Right hindlimb (tissue), 1 donor: ENCODE measurements around the gene CYTH2.

ENCODE experiments used
- DNase-seq: peaks from one replicate; pipeline ENCODE4 v3.0.0-alpha.2; 2018

The CYTH2 gene

DNA sequence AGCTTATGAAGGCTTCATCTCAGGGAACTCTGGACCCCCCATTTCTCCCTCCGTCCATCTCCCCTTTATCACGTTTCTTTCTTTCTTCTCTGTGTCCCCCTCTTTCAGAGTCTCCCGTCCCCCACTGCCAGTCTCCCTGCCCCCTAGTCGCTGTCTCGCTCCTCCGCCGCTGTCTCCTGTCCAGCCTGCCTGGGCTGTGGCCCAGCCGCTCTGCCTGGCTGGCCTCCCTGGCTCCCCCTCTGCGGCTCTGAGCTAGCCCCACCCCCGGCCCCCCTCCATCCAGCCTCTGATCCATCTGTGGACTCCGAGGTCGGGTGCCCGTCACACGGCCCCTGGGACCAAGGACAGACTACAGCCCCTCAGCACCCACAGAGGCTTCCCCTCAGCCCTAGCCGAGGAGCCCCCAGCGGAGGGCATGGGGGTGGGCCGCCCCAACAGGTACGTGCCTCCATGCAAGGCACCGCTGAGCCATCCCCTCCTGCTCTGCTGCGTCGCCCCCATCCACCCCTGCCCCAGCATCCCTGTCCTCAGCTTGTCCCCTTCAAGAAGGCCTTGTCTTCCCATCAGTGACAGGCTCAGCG is 14.9 kb upstream of the CYTH2 start:
- DNase-seq = no peak

DNA sequence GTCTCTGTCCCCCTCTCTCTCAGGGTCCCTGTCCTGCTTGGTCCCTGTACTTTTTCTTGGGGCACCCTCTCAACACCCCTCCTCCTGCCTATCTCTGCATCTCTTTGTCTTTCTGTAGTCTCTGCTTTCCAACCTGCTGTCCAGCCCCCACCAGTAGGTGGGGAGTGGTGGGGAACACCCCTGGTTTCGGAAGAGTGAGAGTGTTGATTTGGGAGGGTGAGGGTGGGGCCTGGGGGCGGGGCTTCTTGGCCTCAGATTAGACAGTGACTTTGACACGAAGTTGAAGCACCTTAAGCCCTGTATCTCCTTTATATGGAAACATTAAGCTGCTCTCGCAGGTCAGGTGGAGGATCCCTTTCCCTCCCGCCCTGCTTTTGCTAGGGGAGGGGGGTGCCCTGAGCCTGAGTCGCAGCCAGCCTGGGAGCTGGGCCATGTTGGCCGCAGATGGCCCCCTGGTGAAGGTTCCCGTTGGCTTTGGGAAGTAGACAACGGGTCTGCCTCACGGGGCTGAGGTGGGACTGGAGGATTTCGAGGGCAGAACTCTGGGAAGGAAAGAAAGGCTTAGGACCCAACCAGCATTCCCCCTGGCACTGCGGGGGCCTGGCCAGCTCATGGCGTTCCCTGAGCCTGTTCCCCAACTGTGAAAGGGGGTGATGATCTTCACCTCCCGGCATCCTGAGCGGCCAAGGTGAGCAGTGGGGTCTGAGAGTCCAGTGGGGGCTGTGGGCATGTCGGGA is 13.8 kb upstream of the CYTH2 start, which contains the start of gene KCNJ14:
KCNJ14 (plus strand) TSS at position 404 of the 737 bp plus-strand sequence. CDS start 6,151 bp downstream, outside the sequence.
- DNase-seq = no peak

DNA sequence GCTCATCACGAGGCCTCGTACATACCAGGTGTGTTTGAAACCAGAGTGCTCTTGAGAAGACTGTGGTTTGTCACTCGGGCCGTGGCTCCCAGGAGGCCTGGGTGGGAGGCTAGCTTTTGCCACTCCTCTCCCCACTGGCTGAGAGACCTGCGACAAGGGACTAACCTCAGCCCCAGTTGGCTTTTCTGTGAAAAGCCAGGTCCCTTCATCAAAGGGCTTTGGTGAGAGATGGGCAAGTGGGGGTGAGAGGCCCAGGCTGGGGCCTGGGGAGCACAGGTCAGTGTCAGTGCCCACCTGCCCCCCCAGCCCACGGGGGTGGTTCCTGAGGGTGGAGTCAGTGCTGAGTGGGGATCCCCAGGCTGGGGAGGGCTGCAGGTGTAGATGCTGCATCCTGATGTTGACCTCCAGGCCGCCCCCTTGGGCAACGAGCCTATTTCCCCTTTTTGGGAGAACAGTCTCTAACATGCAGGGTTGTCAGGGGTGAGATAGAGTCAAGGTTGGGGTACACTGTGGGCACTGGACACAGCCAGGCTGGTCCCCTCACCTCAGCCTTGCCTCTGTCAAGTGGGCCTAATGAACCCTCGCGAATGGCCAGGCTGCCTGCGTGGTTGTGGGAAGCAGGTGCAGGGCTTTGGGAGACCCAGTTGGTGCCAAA is 13.1 kb upstream of the CYTH2 start:
- no peak for DNase-seq

DNA sequence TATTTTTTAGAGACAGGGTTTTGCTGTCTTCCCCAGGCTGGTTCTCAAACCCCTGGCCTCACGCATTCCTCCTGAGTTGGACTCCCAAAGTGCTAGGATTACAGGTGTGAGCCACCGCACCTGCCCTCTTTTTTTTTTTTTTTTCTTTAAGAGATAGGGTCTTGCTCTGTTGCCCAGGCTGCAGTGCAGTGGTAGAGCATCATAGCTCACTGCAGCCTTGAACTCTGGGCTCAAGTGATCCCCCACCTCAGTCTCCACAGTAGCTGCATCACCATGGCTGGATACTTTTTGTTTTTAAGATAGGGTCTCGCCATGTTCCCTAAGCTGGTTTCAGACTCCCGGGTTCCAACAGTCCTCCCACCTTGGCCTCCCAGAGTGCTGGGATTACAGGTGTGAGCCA is 12.3 kb upstream of the CYTH2 start:
- DNase-seq = no peak

DNA sequence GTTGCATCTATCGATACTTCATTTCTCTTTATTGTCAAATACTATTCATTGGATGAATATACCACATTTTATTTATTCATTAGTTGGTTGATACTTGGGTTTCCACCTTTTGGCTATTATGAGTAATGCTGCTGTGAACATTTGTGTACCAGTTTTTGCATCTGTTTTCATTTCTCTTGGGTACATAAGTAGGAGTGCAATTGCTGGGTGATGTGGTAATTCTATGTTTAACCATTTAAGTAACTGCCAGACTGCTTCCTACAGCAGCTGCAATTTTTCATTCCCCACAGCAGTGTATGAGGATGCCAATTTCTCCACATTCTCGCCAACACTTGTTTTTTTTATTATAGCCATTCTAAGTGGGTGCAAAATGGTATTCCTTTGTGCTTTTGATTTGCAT is 11.2 kb upstream of the CYTH2 start:
- no peak for DNase-seq

DNA sequence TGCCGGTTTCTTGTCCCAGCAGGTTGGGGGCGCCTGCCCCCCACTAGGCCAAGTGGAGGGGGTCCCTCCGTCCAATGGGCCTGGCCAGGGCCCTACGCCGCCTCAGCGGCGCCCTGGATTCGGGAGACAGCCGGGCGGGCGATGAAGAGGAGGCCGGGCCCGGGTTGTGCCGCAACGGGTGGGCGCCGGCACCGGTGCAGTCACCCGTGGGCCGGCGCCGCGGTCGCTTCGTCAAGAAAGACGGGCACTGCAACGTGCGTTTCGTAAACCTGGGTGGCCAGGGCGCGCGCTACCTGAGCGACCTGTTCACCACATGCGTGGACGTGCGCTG is 7.6 kb upstream of the CYTH2 start:
- DNase-seq = no peak

DNA sequence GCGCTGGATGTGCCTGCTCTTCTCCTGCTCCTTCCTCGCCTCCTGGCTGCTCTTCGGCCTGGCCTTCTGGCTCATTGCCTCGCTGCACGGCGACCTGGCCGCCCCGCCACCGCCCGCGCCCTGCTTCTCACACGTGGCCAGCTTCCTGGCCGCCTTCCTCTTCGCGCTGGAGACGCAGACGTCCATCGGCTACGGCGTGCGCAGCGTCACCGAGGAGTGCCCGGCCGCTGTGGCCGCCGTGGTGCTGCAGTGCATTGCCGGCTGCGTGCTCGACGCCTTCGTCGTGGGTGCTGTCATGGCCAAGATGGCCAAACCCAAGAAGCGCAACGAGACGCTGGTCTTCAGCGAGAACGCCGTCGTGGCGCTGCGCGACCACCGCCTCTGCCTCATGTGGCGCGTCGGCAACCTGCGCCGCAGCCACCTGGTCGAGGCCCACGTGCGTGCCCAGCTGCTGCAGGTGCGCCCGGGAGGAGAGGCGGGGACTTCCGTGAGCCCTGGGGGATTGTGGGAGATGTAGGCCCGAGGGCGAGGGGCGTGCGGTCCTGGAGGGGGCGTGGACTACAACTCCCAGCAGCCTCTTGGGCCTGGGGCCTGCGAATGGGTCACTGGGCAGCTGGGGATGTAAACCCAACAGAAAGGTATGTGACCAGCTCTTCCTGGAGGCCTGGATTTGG is 7.0 kb upstream of the CYTH2 start:
- DNase-seq = no peak

DNA sequence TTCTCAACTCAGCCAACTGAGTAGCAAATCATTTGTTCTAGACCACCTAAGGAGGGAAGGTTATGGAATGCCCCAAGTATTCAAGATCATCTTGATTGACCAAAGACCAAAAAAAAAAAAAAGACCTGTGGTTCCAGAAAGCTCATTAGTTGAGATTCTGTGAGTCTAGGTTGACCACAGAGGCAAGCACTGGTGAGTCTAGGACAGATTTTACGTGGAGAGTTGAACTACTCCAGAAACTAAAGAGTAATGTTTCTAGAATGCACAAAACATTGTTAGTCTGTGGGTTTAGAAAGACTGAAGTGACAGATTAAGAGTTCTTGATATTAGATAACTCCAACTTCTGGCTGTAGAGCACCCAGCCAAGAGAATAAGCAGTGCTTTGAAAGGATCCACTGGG is 4.0 kb upstream of the CYTH2 start:
- DNase-seq = no peak

DNA sequence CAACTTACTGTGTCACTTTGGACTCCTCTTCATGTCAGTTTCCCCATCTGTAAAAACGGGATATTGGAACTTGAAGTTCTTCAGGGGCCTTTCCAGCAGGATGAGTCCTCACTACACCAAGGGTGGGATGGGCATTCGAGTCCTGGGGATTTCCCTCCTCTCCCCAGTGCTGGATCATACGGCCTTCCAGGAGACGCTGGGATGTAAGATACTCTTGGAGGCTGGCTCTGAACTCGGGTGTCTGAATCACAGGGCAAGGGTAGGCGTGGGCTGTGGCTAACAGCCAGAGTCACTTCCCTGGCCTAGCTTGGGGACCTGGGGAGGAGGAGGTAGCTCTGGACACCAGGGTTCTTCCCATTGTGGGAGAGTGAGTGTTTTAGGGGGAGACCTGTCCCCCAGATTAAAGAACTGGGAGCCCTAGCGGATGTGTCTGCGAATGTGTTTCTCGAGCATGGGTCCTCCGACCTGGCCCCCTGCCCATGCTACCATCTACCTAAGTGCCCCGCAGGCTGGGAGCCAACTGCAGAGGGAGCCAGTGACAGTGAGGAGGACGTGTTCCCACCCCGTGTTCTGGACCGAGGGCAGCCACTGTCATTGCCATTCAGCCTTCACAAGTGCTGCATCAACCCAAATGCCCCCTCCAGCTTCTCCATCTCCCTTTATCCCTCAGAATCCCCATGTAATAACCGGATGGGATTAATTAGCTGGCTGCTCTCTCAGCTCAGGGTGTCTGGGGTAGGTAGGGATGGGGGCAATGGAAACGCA is 2.4 kb upstream of the CYTH2 start:
- no peak for DNase-seq

DNA sequence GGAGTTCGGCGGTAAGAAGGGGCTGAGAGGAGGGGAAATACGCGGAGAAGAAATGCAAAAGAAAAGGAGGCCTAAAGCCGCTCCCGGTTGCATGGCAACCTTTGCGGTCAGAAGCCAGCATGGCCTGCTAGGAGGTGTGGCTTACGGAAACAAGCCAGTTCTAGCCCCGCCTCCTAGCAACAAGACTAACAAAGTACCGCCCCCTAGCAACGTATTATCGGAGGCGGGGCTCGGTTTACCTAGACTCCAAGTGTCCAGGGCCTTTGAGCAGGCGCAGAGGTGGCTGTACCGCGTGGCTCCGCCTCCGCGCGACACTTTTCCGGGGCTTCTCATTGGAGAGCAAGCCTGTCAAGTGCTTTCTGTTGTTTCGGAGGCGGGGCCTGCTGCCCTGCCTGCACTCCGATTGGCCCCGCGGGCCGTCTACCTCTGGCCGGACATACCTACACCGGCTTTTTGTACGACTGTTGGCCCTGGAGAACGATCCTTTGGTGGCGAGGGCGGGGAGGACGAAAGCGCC is 339 bp upstream of the CYTH2 start:
- DNase-seq = peak; percentile 100

DNA sequence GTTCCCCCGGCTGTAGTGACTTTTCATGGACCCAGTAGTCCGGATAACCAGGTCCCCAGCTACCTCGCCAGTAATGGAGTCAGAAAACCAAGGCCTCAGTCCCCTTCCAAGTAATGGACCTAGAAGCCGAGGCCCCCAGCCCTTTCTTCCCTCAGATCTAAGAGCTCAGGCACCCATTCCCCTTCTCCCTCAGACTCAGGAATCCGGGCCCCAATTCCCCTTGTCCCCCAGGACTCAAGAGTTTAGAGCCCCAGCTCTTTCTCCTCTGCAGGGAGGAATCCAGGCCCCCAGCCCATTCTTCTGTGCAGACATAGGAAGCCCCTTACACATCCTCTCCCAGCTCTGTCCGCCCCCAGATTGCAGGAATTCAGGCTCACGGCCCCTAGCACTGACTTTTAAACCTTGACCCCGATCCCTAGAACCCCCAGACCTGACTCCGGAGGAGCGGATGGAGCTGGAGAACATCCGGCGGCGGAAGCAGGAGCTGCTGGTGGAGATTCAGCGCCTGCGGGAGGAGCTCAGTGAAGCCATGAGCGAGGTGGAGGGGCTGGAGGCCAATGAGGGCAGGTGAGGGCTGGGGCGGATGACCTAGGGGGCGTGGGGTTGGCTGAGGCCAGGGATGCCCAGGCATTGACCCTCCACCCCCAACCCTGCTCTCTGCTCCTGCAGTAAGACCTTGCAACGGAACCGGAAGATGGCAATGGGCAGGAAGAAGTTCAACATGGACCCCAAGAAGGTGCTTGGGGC is 938 bp downstream of the CYTH2 start:
- DNase-seq = no peak

DNA sequence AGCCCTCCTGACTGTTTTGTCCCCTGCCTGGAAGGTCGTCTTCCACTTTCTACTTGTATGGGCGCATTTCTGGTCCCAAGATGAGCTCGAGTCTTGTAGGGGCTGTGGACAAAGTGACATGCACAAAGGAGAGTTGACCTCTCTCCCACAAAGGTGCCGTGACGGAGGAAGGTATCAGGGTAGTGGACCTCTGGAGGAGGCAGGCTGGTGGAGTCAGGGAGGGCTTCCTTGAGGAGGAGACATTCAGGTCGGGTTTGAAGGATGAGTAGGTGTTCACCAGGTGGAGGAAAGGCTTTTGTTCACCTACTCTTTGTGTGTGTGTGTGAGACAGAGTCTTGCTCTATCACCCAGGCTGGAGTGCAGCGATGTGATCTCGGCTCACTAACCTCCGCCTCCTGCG is 1.7 kb downstream of the CYTH2 start:
- no peak for DNase-seq

DNA sequence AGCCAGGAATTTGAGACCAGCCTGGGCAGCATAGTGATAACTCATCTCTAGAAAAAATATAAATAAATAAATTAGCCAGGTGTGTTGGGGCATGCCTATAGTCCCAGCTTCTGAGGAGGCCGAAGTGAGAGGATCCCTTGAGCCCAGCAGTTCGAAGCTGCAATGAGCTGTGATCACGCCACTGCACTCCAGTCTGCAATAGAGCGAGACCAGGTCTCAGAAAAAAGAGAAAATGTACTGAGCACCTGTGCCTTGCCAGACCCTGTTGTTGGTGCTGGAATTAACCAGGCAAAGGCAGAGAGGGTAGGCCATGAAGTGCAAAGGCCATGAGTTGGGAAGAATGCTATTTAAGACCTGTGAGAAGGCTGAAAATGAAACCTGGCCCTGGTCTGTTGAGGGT is 2.7 kb downstream of the CYTH2 start:
- DNase-seq = no peak

DNA sequence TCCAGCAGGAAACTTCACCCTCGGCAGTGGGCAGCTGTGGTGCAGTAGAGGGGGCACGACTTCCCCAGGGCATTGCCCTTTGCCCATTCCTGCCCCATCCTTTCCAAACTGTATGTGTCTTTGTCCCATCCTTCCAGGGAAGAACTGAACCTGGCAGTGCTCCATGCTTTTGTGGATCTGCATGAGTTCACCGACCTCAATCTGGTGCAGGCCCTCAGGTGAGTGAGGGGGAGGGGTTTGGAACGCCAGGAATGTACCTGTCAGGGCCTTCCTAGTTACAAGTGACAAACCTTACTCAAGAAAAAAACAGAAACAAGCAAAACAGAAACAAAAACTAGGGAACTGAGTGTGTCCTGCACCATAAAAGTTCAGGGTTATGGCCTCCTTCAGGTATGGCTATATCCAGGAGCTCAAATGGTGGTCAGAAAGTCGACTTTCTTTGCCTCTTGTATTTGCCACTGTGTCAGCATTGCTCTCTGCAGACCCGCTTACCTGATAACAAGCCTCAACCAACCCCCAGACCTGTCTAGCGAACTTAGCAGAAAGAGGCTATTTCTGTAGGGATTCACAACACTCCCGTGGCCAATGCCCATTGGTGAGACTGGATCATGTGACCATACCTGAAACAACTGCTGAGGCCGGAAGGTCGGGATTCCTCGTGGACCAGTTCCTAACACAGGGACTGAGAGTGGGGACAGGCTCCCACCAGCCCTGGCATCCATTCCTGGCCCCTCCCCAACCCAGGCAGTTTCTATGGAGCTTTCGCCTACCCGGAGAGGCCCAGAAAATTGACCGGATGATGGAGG is 4.2 kb downstream of the CYTH2 start:
- peak; percentile 7 for DNase-seq

DNA sequence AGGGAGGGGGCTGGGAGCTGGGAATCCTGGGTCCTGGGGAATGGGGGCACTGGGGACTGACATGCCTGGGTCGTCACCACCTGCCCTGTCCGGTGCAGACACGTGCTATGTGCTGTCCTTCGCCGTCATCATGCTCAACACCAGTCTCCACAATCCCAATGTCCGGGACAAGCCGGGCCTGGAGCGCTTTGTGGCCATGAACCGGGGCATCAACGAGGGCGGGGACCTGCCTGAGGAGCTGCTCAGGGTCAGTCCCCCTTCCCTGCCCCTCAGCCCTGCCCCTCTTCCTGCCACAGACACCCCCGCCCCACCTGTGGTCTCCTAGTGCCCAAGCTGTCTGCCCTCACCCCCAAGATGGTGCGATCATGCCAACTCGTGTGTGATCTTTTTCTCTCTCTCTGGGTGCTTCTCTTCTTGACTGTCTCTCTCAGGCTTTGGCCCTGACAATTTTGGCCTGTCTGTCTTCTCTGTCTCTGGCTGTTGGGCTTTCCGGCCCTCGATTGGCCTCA is 5.0 kb downstream of the CYTH2 start:
- DNase-seq = no peak

DNA sequence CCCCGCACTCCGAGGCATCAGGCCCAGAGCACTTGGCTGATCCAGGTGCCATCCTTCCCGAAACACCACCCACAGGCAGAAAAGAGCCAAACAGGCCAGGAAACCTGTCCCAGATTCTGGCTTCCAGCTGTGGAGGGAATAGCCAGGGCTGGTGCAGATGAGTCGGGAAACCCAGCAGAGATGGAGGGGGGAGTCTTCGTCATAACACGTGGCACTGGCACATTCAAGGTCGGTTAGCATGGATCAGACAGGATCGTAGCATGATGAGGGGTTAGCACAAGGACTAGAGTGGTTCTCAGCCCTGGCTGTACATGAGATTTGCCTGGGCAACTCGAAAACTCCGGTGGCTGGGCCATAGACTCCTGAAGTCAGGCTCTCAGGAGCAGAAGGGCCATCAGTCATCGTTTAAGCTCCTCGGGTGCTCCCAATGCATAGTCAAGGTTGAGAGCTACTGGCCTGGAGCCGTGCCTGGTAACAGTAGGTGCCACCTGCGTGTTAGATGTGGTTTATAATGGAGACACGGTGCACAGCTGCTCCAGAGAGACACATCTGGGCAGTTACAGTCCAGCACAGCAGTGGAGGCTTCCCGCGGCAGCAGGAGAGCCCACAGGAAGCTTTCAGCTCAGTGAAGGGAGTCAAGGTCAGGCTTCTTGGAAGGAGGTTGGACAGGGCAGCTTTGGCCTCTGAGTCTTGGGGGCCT is 6.3 kb downstream of the CYTH2 start:
- DNase-seq = peak; percentile 13

DNA sequence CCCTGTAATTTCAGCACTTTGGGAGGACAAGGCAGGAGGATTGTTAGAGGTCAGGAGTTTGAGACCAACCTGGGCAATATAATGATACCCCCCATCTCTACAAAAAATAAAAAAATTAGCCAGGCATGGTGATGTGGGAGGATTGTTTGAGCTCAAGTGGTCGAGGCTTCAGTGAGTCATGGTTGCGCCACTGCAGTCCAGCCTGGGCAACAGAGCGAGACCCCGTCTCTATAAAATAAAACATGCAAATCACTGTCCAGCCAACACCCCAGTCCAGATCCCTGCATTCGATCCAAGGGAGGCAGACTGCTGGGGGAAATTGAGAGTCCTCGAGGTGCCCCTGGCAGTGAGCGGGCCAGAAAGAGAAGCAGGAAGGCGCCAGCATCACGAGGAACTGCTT is 7.0 kb downstream of the CYTH2 start:
- no peak for DNase-seq

DNA sequence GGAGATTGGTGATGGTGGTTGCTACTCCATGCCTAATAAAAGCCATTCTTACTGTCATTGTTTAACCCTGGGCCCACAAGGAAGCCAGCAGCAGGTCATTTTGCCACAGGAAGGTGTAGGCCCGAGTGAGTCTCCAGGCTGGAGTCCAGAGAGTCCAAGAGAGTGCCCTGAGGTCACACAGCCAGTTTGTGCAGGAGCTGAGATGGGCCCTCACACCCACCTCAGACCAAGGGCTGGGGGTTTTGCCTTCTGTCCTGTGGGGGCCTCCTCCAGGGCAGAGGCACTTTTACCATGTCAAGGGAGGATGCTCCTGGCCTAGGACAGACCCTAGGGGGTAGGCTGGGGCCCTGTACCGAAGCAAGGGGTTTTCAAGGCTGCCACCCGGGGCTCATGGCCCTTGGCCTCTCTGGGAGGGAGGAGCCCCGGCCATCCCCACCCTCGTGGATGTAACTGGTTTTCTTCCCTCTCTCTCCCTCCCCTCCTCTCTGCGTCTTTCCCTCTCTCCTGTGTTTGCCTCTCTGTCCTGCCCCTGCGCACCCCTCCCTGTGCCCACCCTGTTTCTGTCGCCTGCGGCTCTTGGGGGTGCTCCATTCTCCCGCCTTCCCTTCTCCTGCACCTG is 8.0 kb downstream of the CYTH2 start:
- DNase-seq = peak; percentile 33

DNA sequence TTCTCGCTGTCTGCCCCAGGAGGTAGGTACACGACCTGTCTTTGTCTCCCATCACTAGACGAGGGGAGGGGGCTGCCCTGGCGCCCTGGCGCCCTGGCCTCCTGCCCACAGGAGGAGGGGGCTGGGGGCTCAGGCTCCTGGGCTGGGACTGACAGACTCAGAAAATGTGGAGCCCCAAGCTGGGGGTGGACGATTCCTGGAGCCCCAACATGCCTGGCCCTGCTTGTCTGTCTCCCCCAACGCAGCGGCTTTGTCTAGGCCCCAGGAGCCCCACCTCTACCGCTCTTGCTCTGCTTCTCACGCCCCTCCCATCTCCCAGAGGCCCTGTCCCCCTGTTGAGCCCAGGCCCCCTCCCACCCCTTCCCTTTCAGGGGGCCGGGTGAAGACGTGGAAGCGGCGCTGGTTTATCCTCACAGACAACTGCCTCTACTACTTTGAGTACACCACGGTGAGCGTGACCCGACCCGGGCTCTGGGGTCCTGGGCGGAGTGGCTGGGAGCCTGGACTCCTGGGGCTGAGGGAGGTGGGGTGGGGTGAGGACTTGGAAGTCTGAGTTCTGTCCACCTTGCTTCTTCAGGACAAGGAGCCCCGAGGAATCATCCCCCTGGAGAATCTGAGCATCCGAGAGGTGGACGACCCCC is 8.6 kb downstream of the CYTH2 start:
- peak; percentile 19 for DNase-seq
